GM21528 (cell line): Measurements from ENCODE around the gene KLHL42.
A peak's percentile ranks its signal among the peaks of the same experiment; 100 is the strongest.

Experiments
- ATAC-seq: cut with Tn5 transposase; IDR thresholded peaks from one replicate; pipeline ENCODE4 v1.9.1; 2021; ENCODE audit warnings: mild to moderate bottlenecking, moderate library complexity; ENCODE audit not compliant: unreplicated experiment, low FRiP score

The KLHL42 gene

DNA sequence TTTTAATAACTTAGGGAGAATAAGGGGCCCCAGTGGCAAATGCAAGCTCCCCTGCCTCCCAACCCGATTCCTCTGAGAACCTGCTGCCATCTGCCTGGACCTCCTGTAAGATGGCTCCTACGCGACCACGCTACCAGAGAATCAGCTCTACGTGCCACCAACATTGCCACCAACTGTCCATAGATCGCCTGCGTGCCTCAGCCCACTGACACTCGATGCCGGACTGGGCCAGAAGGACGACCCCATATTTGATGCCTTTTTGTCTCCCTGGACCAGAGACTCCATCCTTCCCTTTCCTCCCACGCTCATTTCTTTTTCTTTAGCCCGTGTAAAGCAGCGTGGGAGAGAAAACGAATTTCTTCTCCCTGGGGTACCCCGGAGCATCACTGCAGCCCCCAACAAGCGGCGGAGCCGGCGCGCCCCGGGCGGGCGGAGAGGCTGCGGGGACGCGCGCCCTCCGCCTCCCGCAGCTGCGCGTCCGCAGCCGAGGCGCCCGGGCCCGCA, 565 bp upstream of the KLHL42 start:
- ATAC-seq, result peak; percentile 62

DNA sequence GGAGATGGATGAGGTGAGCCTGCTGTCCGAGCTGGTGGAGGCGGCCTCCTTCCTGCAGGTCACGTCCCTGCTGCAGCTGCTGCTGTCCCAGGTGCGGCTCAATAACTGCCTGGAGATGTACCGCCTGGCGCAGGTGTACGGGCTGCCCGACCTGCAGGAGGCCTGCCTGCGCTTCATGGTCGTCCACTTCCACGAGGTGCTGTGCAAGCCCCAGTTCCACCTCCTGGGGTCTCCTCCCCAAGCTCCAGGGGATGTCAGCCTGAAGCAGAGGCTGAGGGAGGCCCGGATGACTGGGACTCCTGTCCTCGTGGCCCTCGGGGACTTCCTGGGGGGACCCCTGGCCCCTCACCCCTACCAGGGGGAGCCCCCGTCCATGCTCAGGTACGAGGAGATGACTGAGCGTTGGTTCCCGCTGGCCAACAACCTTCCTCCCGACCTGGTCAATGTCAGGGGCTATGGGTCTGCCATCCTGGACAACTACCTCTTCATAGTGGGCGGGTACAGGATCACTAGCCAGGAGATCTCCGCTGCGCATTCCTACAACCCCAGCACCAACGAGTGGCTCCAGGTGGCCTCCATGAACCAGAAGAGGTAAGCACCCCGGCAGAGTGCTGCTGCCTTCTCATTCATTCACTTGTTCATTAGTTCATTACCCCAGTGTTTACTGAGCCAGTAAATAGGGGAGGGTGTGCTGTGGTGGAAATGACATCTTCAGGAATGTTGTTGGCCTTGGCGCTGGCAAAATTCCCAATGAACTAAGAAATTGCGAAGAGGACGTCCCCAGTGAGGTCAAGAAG, 777 bp downstream of the KLHL42 start:
- peak; percentile 43 for ATAC-seq

GRCh38 chr12:27781680-27782079, 1.6 kb downstream of the KLHL42 start:
- no peak for ATAC-seq

DNA sequence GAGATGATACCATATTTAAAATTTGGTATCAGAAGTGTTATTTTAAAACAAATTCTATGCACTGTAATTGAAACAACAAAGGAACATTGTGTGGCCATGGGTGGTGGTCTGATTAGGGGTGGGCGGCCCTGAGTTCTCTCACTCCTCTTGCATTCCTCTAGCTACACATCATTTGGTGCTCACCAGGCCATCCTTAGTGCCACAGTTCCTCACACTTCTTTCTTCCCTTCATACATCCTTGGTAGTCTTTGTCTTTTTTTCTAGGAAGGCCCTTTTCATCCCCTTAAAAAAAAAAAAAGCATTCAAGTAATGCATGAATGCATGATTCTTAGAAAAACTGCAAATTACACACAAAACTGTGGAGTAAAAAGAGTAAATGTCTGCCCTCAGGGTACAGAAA, 2.4 kb downstream of the KLHL42 start:
- ATAC-seq, result no peak

DNA sequence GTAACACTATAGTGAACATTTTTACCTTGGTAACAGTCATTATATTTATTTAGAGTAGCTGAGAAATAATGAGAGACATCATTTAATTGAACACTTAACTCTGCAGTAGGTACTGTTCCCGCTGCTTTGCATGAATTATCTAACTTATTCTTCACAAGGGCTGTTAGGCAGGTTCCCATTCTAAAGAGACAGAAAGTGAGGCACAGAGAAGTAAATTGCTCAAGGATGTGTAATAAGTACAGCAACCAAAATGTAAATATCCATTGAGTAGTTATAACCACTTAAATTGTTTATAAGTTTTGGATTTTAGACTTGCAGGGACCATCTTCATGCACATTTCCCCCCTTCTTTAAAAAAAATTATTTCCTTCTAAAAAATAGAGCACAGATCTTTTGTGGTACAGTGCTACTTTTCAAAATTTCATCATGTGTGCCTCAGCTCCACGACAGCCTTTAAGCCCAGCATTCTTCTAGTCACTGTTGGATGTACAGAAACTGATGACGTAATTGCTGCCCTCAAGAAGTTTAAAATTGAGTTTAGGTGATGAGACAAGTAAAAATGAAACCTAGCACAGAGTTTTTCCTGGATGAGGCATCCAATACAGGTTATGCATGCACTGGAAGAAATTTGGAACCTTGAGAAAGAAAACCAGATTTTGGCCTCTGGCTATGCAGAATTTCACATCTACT, 6.0 kb downstream of the KLHL42 start:
- no peak for ATAC-seq

GRCh38 chr12:27787559-27787958, 7.5 kb downstream of the KLHL42 start:
- no peak for ATAC-seq

DNA sequence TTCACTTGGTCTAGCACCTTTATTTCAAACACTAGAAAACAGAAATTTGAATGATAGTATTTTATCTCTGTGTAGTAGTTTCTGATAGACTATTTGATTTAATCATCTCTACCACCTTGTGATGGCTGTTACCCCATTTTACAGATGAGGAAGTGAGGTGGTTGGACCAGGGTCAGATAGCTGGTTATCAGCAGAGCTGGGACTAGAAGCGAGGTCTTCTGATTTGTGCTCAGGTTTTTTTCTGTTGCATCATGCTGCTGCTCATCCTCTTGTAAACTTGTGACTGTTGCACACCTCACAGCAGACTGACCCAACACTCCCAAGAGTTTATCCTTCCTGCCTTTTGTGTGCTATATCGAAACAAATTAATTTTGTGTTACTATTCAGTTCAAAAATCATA, 10.1 kb downstream of the KLHL42 start:
- no peak for ATAC-seq

- ATAC-seq, result no peak
These were observed 15.0 kb downstream of the KLHL42 start for GRCh38 chr12:27794818-27795584.

DNA sequence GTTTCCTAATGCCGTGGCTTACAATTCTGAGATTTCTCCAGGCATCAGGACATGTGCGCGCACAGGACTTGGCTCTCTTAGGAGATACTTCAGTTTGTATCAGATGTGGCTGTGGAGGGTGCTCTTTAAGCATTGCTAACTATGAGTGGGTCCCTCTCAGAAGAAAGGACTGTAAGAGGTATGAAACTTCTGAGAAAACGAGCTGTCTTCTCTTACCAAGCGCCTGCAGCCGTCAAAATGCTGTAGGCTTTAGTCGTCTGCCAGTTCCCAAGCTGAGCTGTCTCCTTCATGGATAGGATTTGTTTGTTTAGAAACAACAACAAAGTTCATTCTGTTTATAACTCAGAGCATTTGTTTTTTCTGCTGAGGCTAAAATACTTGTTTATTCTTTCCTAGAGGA, 16.1 kb downstream of the KLHL42 start:
- ATAC-seq, result no peak

DNA sequence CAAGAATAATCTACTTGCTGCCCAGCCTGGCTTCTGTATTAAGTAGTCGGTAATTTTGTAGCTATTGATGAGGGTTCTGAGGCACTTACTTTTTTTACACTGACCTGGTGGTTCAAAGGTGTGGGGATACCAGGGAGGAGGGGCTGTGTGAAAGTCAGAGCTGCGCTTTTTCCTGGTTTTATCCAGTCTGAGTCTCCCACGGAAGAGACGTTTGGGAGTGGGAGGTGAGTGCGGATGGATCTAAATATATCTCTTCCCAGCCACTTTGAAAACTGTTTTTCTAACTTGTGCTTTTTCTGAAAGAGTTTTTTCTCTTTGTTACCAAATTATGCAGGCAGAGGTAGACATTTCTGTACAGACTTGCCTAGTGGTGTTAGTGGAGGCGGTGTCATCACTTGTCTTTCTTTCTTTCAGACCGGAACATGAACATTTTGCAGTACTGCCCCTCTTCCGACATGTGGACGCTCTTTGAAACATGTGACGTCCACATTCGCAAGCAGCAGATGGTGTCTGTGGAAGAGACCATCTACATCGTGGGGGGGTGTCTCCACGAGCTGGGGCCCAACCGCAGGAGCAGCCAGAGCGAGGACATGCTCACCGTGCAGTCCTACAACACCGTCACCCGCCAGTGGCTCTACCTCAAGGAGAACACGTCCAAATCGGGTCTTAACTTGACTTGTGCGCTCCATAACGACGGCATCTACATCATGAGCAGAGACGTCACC, 17.4 kb downstream of the KLHL42 start:
- no peak for ATAC-seq

- ATAC-seq, result no peak
These were observed 20.8 kb downstream of the KLHL42 start for GRCh38 chr12:27800819-27801218.

DNA sequence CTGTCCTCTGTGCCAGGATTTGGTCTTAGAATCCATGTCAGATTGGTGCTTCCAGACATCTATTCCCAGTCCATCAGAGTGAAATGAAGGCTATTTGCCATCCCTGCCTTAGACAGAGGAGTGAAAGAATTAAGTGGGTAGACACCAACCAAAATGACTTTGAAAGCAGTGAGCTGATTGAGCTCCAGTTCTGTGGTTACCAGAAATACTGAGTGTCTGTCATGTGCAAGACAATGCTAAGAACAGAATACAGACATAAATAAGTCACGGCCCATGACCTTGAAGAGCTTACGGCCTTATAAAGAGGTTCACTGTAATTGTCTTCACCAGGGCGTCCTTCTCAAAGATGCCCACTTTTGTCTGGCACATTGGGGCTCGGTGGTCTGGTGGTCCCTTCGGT, 21.6 kb downstream of the KLHL42 start:
- ATAC-seq, result no peak

GRCh38 chr12:27802511-27802910, 22.5 kb downstream of the KLHL42 start:
- ATAC-seq, result no peak

GRCh38 chr12:27802936-27803335, 22.9 kb downstream of the KLHL42 start:
- ATAC-seq, result no peak

GRCh38 chr12:27805238-27805637, 25.2 kb downstream of the KLHL42 start:
- ATAC-seq, result no peak

DNA sequence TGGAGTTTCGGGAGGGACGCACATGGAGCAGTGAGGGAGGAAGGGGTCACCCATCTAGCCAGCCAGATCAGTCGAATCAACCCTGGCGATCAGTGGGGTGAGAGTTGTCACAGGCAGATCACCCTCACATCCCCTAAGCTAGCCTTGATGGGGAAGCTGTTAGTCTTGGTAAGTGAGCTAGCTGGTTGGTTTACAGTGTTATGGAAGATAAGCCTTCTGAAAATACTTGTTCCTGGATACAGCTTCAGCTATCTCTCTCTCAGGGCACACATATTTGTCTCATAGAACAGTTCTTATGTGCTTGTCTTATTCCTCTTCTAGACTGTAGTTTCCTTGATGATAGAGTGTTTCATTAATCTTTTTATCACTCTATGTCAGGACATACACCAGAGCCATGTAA, 26.2 kb downstream of the KLHL42 start:
- no peak for ATAC-seq

- no peak for ATAC-seq
These were observed 27.1 kb downstream of the KLHL42 start for GRCh38 chr12:27807063-27807703.

DNA sequence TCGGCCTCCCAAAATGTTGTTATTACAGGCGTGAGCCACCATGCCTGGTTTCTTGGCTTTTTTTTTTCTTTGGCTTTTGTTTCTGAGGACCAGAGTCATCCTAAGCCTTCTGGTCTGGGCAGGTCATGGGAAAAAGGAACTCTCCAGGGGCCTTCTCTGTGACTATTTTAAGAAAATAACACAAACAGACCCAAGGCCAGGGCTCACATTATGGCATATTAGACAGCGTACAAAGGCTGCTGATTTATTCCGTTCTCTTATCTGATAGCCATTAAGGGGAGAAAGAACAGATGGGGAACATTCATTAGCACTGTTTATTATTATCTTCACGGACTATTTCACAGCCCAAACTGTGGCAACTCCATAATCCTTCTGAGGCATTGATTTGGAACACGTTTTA, 28.8 kb downstream of the KLHL42 start:
- ATAC-seq, result no peak

DNA sequence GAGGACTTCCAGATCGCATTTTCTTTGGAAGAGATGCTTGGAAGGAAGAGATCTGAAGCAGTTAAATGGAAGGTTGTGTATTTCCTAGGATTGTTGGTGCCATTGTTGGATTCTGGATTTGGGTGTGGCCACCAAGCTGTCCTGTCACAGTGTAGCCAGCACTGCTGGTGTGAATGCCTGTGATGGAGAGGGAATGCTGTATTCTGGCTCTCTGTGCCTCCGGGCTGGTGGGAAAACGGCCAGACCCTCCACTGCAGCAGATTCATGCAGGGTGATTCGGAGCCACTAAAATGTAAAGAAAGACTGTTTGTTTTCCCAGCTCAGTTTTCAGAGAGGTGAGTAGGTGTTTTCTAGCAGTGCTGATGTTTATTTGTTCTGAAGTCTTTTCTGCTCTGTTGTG, 30.7 kb downstream of the KLHL42 start:
- no peak for ATAC-seq

GRCh38 chr12:27812502-27812901, 32.5 kb downstream of the KLHL42 start:
- ATAC-seq, result no peak
